Measurements from ENCODE around the gene GRID1. TPM values are rescaled to one million over a fixed set of nuclear protein-coding genes. Genes with fewer than 3 reads are reported as not detected.

The GRID1 gene
- total RNA-seq, 1 experiment from 2014 or later, result not detected

- no peaks in the 10 kb centered on the region for H3K36me3 ChIP-seq (ENCODE audit: low read depth)
- H3K4me1 ChIP-seq (replicated peaks; ENCODE audit: insufficient read depth), result no peaks in the 10 kb centered on the region
- no peaks in the 10 kb centered on the region for H3F3A ChIP-seq (ENCODE audit: insufficient read depth, low read depth)
- no peaks in the 10 kb centered on the region for H4K20me1 ChIP-seq (ENCODE audit: insufficient read depth)
- H3K4me3 ChIP-seq, result no peak overlapping the region
- no peaks in the 10 kb centered on the region for H3K9me3 ChIP-seq (ENCODE audit: insufficient read depth, low read depth)
- ChIA-PET POLR2A (ENCODE audit: unreplicated experiment) (no interaction called here), CTCF (no interaction called here)
- no peaks in the 10 kb centered on the region for H3K27me3 ChIP-seq (ENCODE audit: insufficient read depth, low read depth)
- intact Hi-C loops (cut with micrococcal nuclease; ENCODE audit: unreplicated experiment), result no loop called here
- H2AFZ ChIP-seq, result no peak overlapping the region
- H3K9me2 ChIP-seq (ENCODE audit: insufficient read depth), result no peaks in the 10 kb centered on the region
- no peak overlapping the region for H3K4me2 ChIP-seq
- H3K27ac ChIP-seq, result no peak overlapping the region
- no peaks in the 10 kb centered on the region for H3K79me2 ChIP-seq (ENCODE audit: low read depth)
- TF ChIP-seq CTCF (conservative IDR thresholded peaks at IDR 0.05) (no peak), EZH2 (IDR thresholded peaks at IDR 0.05; ENCODE audit: low read depth) (no peak)
- no peak for DNase-seq
- no TSS peak for BruUV-seq (replicated peaks)
Measured at GRCh38 chr10:85741626-85742300, 624.8 kb downstream of the GRID1 start.

- H3K4me3 ChIP-seq, result no peak overlapping the region
- no TSS peak for BruUV-seq (replicated peaks)
- H3F3A ChIP-seq (ENCODE audit: insufficient read depth, low read depth), result no peaks in the 10 kb centered on the region
- TF ChIP-seq CTCF (conservative IDR thresholded peaks at IDR 0.05), result no peak
- TF ChIP-seq EZH2 (IDR thresholded peaks at IDR 0.05; ENCODE audit: low read depth), result no peak
- ChIA-PET CTCF (no interaction called here), POLR2A (ENCODE audit: unreplicated experiment) (no interaction called here)
- no peaks in the 10 kb centered on the region for H3K79me2 ChIP-seq (ENCODE audit: low read depth)
- no peaks in the 10 kb centered on the region for H3K9me2 ChIP-seq (ENCODE audit: insufficient read depth)
- H3K27ac ChIP-seq, result no peak overlapping the region
- no peak for DNase-seq
- intact Hi-C loops (cut with micrococcal nuclease; ENCODE audit: unreplicated experiment), result no loop called here
- no peaks in the 10 kb centered on the region for H3K36me3 ChIP-seq (ENCODE audit: low read depth)
- no peaks in the 10 kb centered on the region for H3K9me3 ChIP-seq (ENCODE audit: insufficient read depth, low read depth)
- no peaks in the 10 kb centered on the region for H4K20me1 ChIP-seq (ENCODE audit: insufficient read depth)
- H3K4me2 ChIP-seq, result no peak overlapping the region
- no peaks in the 10 kb centered on the region for H3K27me3 ChIP-seq (ENCODE audit: insufficient read depth, low read depth)
- H2AFZ ChIP-seq, result no peak overlapping the region
- H3K4me1 ChIP-seq (replicated peaks; ENCODE audit: insufficient read depth), result no peaks in the 10 kb centered on the region
Measured at GRCh38 chr10:85735997-85736396, 630.6 kb downstream of the GRID1 start.

- ChIA-PET CTCF (no interaction called here), POLR2A (ENCODE audit: unreplicated experiment) (no interaction called here)
- Histone ChIP-seq H3K9me3 (ENCODE audit: insufficient read depth, low read depth) (no peaks in the 10 kb centered on the region), H3K79me2 (ENCODE audit: low read depth) (no peaks in the 10 kb centered on the region), H3K27me3 (ENCODE audit: insufficient read depth, low read depth) (no peaks in the 10 kb centered on the region), H3K9me2 (ENCODE audit: insufficient read depth) (no peaks in the 10 kb centered on the region), H2AFZ (no peak overlapping the region), H3K27ac (no peak overlapping the region), H3F3A (ENCODE audit: insufficient read depth, low read depth) (no peaks in the 10 kb centered on the region), H3K36me3 (ENCODE audit: low read depth) (no peaks in the 10 kb centered on the region), H3K4me3 (no peak overlapping the region), H3K4me1 (replicated peaks; ENCODE audit: insufficient read depth) (no peaks in the 10 kb centered on the region), H4K20me1 (ENCODE audit: insufficient read depth) (no peaks in the 10 kb centered on the region), H3K4me2 (no peak overlapping the region)
- DNase-seq, result no peak
- TF ChIP-seq EZH2 (IDR thresholded peaks at IDR 0.05; ENCODE audit: low read depth) (no peak), CTCF (conservative IDR thresholded peaks at IDR 0.05) (no peak)
- intact Hi-C loops (cut with micrococcal nuclease; ENCODE audit: unreplicated experiment), result no loop called here
- no TSS peak for BruUV-seq (replicated peaks)
Measured at GRCh38 chr10:85734791-85735190, 631.8 kb downstream of the GRID1 start.
